Activated T-cell treated with anti-CD3 and anti-CD28 coated beads, Interleukin-2, amount 50 U/mL, for 4 hours (primary cell): Measurements from ENCODE around the gene CORO2B. TPM values are rescaled to one million over a fixed set of nuclear protein-coding genes. Genes with fewer than 3 reads are reported as not detected.

Source experiments
- ATAC-seq, 2 donors: fragments of 200-7000 bp; cut with Tn5 transposase; one replicate each; pipeline ENCODE4 v1.10.0; 2021
- DNase-seq: peaks from one replicate; pipeline ENCODE4 v3.0.0-alpha.2; 2020
- H3K27me3 Mint-ChIP-seq: one replicate; pipeline ENCODE4 v1.8.0; 2021; ENCODE audit warnings: low read depth, mixed read lengths
- H3K36me3 Mint-ChIP-seq: one replicate; pipeline ENCODE4 v1.8.0; 2022; ENCODE audit warnings: mixed read lengths; ENCODE audit not compliant: insufficient read depth
- H3K4me1 Mint-ChIP-seq: one replicate; pipeline ENCODE4 v1.8.0; 2021; ENCODE audit warnings: low read depth, mixed read lengths
- H3K4me3 Mint-ChIP-seq: one replicate; pipeline ENCODE4 v1.8.0; 2021; ENCODE audit warnings: mild to moderate bottlenecking, moderate library complexity, mixed read lengths
- H3K9me3 Mint-ChIP-seq: one replicate; pipeline ENCODE4 v1.8.0; 2021; ENCODE audit warnings: mixed read lengths
- total RNA-seq, 3 donors: library from RNA; stranded (reverse); gene quantifications; one replicate each; pipeline ENCODE4 v1.2.1, GENCODE V29; 2021

Gene CORO2B
- total RNA-seq, 3 donors from 2014 or later = 0.08 TPM

DNA sequence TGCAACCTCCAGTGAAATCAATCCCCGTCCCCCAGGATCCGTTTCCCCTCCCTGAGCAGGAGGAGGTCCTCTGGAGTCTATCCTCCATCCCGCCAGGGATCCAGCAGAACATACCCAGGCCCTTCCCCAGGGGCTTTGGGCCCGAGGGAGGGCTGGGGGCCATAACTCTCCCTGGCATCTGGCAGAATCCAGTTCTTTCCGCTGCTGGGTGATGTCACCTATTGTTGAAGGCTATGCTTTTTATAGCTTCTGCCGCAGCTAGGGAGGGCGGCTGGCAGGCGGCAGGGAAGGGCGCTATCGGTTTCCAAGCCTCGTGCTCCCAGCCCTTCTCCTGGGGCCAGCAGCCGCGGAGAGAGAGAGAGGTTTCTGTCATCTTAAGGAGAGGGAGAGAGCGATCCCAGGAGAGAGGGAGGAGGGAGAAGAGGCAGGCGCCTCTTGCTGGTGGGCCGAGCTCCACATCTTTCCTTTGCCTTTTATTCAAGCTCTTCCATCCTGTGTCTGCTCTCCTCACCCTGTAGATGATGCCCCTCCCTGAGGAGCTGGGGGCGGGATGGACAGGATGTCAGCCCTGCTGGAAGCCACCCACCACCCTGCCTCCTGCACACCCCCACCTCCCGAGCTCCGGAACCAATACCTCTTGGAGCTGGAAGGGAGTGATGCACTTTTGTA lies 121.8 kb downstream of the CORO2B start:
- ATAC-seq = no peak
- Mint-ChIP-seq H3K4me3 (no peak overlapping the region), H3K9me3 (no peaks in the 10 kb centered on the region), H3K36me3 (no peaks in the 10 kb centered on the region), H3K4me1 (no peaks in the 10 kb centered on the region), H3K27me3 (peaks cover 8% of the 10 kb centered on the region)
- no peak for DNase-seq

DNA sequence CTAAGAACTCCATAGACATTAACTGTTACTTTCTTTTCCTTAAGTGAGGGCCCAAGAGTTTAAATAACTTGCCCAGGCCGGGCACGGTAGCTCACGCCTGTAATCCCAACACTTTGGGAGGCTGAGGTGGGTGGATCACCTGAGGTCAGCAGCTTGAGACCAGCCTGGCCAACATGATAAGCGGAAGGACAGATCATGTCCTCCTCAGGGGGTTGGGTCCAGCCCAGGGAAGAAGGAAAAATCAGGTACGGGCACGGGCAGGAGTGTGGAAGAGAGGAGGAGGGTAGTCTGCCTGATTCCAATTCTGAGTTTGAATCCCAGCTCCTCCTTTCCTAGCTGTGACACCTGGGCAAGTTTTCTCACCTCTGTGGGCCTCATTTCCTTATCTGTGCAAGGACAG lies 123.1 kb downstream of the CORO2B start:
- DNase-seq (no peak), ATAC-seq (no peak)
- peaks cover 8% of the 10 kb centered on the region for H3K27me3 Mint-ChIP-seq
- no peaks in the 10 kb centered on the region for H3K9me3 Mint-ChIP-seq
- no peak overlapping the region for H3K4me3 Mint-ChIP-seq
- H3K36me3 Mint-ChIP-seq = no peaks in the 10 kb centered on the region
- H3K4me1 Mint-ChIP-seq = no peaks in the 10 kb centered on the region

DNA sequence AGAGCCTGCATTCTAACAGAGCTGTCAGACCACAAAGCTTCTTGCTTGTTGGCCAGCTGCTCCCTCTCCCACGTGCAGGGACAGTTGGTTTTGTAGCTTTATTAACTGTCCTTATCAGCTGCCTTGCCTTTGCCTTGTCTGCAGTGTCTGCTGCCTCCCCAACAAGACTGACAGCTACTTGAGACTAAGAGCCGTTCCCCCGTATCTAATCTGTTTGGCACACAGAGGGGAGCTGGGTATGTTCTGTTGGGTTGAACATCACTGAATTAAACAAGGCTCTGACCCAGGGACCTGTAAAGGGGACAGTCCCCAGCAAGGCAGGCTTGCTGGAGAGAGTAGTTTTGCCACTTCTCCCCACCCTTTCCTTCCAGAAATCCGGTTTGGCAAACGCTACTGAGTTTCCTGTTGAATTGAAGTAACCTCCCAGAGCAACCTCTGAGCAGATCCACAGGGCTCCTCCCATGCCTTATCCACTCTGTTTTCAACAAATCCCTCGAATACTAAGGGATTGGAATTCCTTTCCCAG lies 125.8 kb downstream of the CORO2B start:
- Mint-ChIP-seq H3K9me3 (no peaks in the 10 kb centered on the region), H3K36me3 (no peaks in the 10 kb centered on the region), H3K4me3 (no peak overlapping the region), H3K4me1 (no peaks in the 10 kb centered on the region), H3K27me3 (peaks cover 8% of the 10 kb centered on the region)
- ATAC-seq (no peak), DNase-seq (no peak)

DNA sequence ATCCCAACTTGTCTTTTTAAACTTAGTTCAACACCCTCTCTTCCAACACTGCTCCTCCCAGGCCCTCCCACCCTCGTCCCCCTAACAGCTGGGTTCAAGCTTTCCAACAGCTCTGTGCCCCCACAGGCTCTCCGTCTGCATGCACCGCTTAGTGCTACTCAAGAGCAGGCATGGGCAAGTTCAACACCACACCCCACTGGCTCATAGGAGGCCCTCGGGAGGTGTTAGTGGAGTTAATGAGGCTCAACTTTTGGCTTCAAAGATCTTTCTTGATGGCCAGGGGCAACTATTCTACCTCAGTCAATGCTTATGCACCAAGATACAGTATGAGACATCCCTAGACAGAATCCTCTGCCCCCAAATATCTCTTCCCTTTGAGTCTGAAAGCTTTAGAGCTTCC lies 127.5 kb downstream of the CORO2B start:
- Mint-ChIP-seq H3K4me1 (no peaks in the 10 kb centered on the region), H3K9me3 (no peaks in the 10 kb centered on the region), H3K27me3 (peaks cover 7% of the 10 kb centered on the region), H3K36me3 (no peaks in the 10 kb centered on the region), H3K4me3 (no peak overlapping the region)
- DNase-seq (no peak), ATAC-seq (no peak)

DNA sequence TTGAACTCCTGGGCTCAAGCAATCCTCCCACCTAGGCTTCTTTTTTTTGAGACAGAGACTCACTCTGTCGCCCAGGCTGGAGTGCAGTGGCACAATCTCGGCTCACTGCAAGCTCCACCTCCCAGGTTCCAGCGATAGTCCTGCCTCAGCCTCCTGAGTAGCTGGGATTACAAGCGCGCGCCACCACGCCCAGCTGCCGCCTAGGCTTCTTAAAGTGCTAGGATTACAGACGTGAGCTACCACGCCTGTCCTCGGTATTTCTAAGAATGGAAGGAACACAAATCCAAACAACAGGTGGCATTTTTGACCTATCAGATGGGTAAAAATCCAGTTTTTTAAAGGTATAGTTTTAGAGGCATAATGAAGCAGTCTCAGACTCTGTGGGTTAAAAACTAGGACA lies 128.1 kb downstream of the CORO2B start:
- DNase-seq (no peak), ATAC-seq (no peak)
- H3K4me3 Mint-ChIP-seq = no peak overlapping the region
- no peaks in the 10 kb centered on the region for H3K36me3 Mint-ChIP-seq
- H3K9me3 Mint-ChIP-seq = no peaks in the 10 kb centered on the region
- no peaks in the 10 kb centered on the region for H3K4me1 Mint-ChIP-seq
- peaks cover 8% of the 10 kb centered on the region for H3K27me3 Mint-ChIP-seq

DNA sequence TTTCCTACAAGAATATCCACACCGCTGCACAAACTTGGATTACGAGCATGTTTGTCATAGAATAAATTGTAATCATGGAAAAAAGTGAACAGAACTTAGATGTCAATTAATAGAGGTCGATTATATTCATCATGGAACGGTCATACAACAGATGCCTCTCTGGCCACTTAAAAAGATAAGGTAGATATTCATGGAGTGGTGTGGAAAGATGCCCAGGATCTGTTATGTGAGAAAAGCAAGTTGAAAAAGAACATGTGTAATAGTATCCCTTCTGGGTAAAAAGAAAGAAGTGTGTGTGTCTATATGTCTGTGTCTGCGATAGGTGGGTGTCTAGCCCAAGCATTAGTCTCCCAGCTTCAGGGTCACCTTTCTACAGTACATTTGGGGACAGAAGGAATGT lies 128.6 kb downstream of the CORO2B start:
- Mint-ChIP-seq H3K4me1 (no peaks in the 10 kb centered on the region), H3K9me3 (no peaks in the 10 kb centered on the region), H3K27me3 (peaks cover 6% of the 10 kb centered on the region), H3K36me3 (no peaks in the 10 kb centered on the region), H3K4me3 (no peak overlapping the region)
- ATAC-seq (no peak), DNase-seq (no peak)

DNA sequence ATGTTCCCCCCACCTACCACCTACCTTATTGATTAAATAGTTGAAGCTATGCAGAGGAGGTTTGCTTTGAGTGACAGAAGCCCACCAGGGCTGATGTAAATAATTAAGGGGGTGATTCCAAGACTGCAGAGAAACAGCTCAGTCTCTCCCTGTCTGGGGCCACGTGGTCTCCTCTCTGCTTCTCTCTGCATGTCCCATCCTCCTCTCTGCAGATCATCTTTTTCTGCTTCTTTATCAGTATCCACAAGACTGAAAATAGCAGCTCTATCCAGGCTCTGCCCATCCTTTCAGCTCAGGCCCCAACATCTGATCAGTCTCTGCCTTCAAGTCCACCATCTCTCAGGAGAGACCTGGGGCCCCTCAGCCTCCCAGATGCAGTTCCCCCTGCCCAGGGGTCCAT lies 131.1 kb downstream of the CORO2B start:
- H3K36me3 Mint-ChIP-seq = no peaks in the 10 kb centered on the region
- no peak for DNase-seq
- no peak for ATAC-seq
- H3K27me3 Mint-ChIP-seq = peaks cover 10% of the 10 kb centered on the region
- H3K9me3 Mint-ChIP-seq = no peaks in the 10 kb centered on the region
- no peak overlapping the region for H3K4me3 Mint-ChIP-seq
- no peaks in the 10 kb centered on the region for H3K4me1 Mint-ChIP-seq

DNA sequence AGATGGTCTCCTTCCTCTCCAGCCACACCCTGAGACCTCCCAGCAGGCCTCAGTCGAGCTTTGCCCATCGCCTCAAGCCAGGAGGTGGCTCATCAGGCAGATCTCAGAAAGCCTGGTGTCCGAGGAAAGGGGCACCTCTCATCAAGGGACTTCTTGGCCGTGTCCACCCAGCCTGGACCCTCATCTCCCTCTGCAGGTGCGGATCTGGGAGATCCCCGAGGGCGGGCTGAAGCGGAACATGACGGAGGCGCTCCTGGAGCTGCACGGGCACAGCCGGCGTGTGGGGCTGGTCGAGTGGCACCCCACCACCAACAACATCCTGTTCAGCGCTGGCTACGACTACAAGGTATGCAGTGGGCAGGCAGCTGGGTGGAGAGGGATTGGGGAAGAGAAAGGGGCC lies 131.7 kb downstream of the CORO2B start:
- Mint-ChIP-seq H3K4me3 (no peak overlapping the region), H3K4me1 (no peaks in the 10 kb centered on the region), H3K9me3 (no peaks in the 10 kb centered on the region), H3K36me3 (no peaks in the 10 kb centered on the region), H3K27me3 (peaks cover 9% of the 10 kb centered on the region)
- ATAC-seq (no peak), DNase-seq (no peak)

DNA sequence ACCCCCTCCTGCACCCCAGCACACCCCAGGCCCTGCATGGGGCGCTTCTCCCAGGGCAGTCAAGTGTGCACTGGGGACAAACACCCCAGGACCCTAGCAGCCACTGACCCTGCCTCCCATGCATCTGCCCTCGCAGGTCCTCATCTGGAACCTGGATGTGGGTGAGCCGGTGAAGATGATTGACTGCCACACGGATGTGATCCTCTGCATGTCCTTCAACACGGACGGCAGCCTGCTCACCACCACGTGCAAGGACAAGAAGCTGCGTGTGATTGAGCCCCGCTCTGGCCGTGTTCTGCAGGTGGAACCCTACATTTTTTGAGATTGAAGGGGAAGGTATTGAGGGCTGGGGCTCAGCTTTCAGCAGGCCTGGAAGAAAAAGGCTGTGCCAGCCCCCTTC lies 132.6 kb downstream of the CORO2B start:
- Mint-ChIP-seq H3K9me3 (no peaks in the 10 kb centered on the region), H3K36me3 (no peaks in the 10 kb centered on the region), H3K27me3 (peaks cover 12% of the 10 kb centered on the region), H3K4me1 (no peaks in the 10 kb centered on the region), H3K4me3 (no peak overlapping the region)
- DNase-seq (no peak), ATAC-seq (no peak)

DNA sequence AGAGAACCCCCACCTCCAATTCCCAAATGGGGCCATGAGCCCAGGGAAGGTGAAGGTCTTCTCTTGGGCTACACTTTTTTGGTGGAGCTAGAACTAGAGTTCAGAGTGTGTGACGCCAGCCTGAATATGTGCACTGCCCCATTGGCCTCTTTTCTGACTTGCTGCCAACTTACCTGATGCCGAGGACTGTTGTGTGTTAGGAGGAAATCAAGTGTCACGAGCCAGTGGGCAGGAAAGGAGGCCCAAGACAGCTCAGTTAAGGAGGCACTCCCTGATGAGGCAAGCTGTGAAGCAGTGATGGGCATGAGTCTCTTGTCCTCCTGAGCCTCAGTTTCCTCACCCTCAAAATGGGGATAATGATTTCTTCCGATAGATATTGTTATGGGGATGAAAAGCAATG lies 134.1 kb downstream of the CORO2B start:
- Mint-ChIP-seq H3K36me3 (no peaks in the 10 kb centered on the region), H3K4me1 (no peaks in the 10 kb centered on the region), H3K27me3 (peaks cover 19% of the 10 kb centered on the region), H3K4me3 (no peak overlapping the region), H3K9me3 (no peaks in the 10 kb centered on the region)
- no peak for ATAC-seq
- no peak for DNase-seq

DNA sequence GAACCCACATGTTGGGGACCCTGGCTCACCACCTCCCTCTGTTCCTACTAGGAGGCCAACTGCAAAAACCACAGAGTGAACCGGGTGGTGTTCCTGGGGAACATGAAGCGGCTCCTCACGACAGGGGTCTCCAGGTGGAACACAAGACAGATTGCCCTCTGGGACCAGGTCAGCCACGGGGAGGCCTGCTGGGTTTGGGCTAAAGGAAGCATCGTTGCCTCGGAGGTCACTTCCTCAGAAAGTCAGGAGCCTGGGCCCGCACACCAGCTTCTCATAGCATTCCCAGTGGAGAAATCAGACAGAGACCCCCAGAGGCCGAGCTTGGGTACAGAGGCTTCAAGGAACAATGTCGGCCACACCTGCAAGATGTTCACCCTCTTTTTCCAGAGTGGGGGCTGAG lies 135.1 kb downstream of the CORO2B start:
- H3K9me3 Mint-ChIP-seq = no peaks in the 10 kb centered on the region
- H3K4me3 Mint-ChIP-seq = no peak overlapping the region
- ATAC-seq (no peak), DNase-seq (no peak)
- no peaks in the 10 kb centered on the region for H3K4me1 Mint-ChIP-seq
- H3K27me3 Mint-ChIP-seq = peaks cover 19% of the 10 kb centered on the region
- no peaks in the 10 kb centered on the region for H3K36me3 Mint-ChIP-seq

DNA sequence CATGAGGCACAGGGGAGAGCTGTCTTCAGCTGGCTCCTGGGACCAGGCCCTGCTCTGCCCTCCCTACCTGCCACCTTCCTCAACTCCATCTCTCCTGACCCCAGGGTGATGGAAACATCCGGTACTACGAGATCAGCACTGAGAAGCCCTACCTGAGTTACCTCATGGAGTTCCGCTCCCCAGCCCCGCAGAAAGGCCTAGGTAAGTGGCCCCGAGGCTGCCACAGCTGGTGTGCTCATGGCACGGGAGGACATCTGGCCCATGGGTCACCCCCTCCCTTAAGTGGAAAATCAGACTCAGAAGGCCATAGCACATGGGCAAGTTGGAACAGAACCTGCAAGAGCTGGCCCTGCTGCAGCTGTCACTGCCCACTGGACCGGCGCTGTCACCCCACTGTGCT lies 136.3 kb downstream of the CORO2B start:
- Mint-ChIP-seq H3K4me1 (no peaks in the 10 kb centered on the region), H3K9me3 (no peaks in the 10 kb centered on the region)
- no peak for ATAC-seq

DNA sequence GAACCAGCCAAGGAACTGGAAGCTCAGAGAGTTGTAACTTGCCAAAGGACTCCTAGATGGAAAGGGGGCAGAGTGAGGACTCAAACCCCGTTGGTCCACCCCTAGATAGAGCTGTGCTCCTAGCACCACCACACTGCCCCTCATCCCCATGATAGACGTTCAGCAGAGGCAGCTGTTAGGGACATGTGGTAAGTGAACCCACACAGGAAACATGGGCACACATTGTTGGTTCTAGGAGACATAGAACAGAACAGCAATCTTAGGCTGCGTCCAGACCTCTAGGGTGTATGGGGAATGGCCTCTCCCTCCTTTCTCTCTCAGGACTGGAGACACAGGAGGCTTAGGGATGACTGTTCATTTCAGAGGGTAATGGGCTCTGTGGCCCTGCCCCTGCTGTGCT lies 139.2 kb downstream of the CORO2B start:
- Mint-ChIP-seq H3K9me3 (no peaks in the 10 kb centered on the region), H3K27me3 (peaks cover 21% of the 10 kb centered on the region), H3K4me3 (no peak overlapping the region), H3K4me1 (no peaks in the 10 kb centered on the region), H3K36me3 (no peaks in the 10 kb centered on the region)
- ATAC-seq (no peak), DNase-seq (no peak)

More for the DNA sequence above, 136.3 kb downstream of the CORO2B start:
- no peak for DNase-seq
- peaks cover 19% of the 10 kb centered on the region for H3K27me3 Mint-ChIP-seq
- no peak overlapping the region for H3K4me3 Mint-ChIP-seq
- no peaks in the 10 kb centered on the region for H3K36me3 Mint-ChIP-seq

DNA sequence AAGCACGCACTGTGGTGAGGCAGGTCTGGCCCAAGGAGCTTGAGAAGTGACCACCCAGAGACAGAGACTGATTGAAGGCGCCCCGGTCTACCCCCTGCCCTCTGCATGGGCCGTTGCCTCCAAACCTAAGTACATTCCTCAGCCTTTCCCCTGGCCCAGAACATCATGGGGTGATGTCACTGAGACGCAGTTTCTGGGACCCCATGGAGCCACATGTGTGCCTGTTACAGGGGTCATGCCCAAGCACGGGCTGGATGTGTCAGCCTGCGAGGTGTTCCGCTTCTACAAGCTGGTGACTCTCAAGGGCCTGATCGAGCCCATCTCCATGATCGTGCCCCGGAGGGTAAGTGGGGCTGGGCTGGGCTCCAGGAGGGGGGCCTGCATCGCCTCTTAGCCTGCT lies 139.7 kb downstream of the CORO2B start:
- Mint-ChIP-seq H3K36me3 (no peaks in the 10 kb centered on the region), H3K9me3 (no peaks in the 10 kb centered on the region), H3K4me3 (no peak overlapping the region), H3K27me3 (peaks cover 19% of the 10 kb centered on the region), H3K4me1 (no peaks in the 10 kb centered on the region)
- DNase-seq = no peak
- ATAC-seq = no peak

DNA sequence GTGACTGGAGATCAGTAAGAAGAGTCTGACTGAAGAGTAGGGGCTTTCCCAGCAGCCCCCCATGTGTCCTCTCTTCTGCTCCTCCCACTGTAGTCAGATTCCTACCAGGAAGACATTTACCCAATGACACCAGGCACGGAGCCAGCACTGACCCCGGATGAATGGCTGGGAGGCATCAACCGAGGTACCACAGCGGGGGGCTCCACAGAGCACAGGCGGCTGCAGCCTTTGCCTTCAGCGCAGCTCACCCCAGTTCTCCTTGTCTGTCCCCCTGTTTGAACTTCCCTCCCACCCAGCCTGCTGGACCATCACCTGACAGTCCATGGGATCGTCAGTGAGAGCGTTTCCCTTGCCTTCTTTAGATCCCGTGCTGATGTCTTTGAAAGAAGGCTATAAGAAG lies 140.3 kb downstream of the CORO2B start:
- no peak overlapping the region for H3K4me3 Mint-ChIP-seq
- no peak for DNase-seq
- H3K27me3 Mint-ChIP-seq = peaks cover 17% of the 10 kb centered on the region
- H3K4me1 Mint-ChIP-seq = no peaks in the 10 kb centered on the region
- H3K36me3 Mint-ChIP-seq = no peaks in the 10 kb centered on the region
- ATAC-seq = no peak
- H3K9me3 Mint-ChIP-seq = no peaks in the 10 kb centered on the region
